CD1c-positive myeloid dendritic cell (primary cell): Measurements from ENCODE around the gene TUBA4A.
"Not testable (repeated sequence)": the region's sequence is repeated elsewhere in the genome, so short reads cannot be mapped to it uniquely, and the experiment has no call there.

Source experiments
- DNase-seq: peaks from one replicate; pipeline ENCODE4 v3.0.0-alpha.2; 2016; ENCODE audit errors: extremely low spot score

The TUBA4A gene

GRCh38 chr2:219268294-219268693, 14.6 kb upstream of the TUBA4A start:
- no peak for DNase-seq

- no peak for DNase-seq
Measured at GRCh38 chr2:219266886-219267285, 13.2 kb upstream of the TUBA4A start.

- DNase-seq: no peak
Measured at GRCh38 chr2:219266232-219266631, 12.5 kb upstream of the TUBA4A start.

- no peak for DNase-seq
Measured at GRCh38 chr2:219261024-219261855, 7.5 kb upstream of the TUBA4A start.

- not testable (repeated sequence) for DNase-seq
Measured at GRCh38 chr2:219258942-219259341, 5.2 kb upstream of the TUBA4A start.

GRCh38 chr2:219254590-219255201, 978 bp upstream of the TUBA4A start:
- DNase-seq: peak; percentile 63

- DNase-seq: peak; percentile 67
Measured at GRCh38 chr2:219252900-219253752, 592 bp downstream of the TUBA4A start, which contains the start of gene TUBA4B. TUBA4B (plus strand) TSS chr2:219253243; CDS start chr2:219253408, 165 bp downstream.

GRCh38 chr2:219252570-219252899, 1.2 kb downstream of the TUBA4A start:
- DNase-seq: no peak

GRCh38 chr2:219252084-219252483, 1.6 kb downstream of the TUBA4A start:
- no peak for DNase-seq

GRCh38 chr2:219251656-219252055, 2.1 kb downstream of the TUBA4A start:
- DNase-seq: peak; percentile 36

GRCh38 chr2:219250049-219250781, 3.5 kb downstream of the TUBA4A start:
- peak; percentile 14 for DNase-seq

- no peak for DNase-seq
Measured at GRCh38 chr2:219249203-219249980, 4.3 kb downstream of the TUBA4A start.

- DNase-seq: no peak
Measured at GRCh38 chr2:219248845-219249202, 4.9 kb downstream of the TUBA4A start.

- peak; percentile 66 for DNase-seq
Measured at GRCh38 chr2:219247678-219248642, 5.8 kb downstream of the TUBA4A start.

- DNase-seq: no peak
Measured at GRCh38 chr2:219246559-219246958, 7.2 kb downstream of the TUBA4A start.

GRCh38 chr2:219245899-219246230, 7.9 kb downstream of the TUBA4A start:
- no peak for DNase-seq

GRCh38 chr2:219245148-219245898, 8.4 kb downstream of the TUBA4A start, which contains the start of the genes GLB1L and STK16:
GLB1L (minus strand) TSS chr2:219245444; CDS start chr2:219243573, 1,871 bp downstream.
STK16 (plus strand) TSS chr2:219245479; CDS start chr2:219246000, 521 bp downstream.
- peak; percentile 96 for DNase-seq

- DNase-seq: no peak
Measured at GRCh38 chr2:219244789-219245147, 8.9 kb downstream of the TUBA4A start.

- DNase-seq: peak; percentile 84
Measured at GRCh38 chr2:219243291-219243761, 10.4 kb downstream of the TUBA4A start.
